GM18868 (cell line): ENCODE measurements around the gene LTK.

Experiments
- ATAC-seq: cut with Tn5 transposase; IDR thresholded peaks from one replicate; pipeline ENCODE4 v1.9.1; 2021; ENCODE audit warnings: mild to moderate bottlenecking, moderate library complexity; ENCODE audit not compliant: unreplicated experiment

LTK gene

DNA sequence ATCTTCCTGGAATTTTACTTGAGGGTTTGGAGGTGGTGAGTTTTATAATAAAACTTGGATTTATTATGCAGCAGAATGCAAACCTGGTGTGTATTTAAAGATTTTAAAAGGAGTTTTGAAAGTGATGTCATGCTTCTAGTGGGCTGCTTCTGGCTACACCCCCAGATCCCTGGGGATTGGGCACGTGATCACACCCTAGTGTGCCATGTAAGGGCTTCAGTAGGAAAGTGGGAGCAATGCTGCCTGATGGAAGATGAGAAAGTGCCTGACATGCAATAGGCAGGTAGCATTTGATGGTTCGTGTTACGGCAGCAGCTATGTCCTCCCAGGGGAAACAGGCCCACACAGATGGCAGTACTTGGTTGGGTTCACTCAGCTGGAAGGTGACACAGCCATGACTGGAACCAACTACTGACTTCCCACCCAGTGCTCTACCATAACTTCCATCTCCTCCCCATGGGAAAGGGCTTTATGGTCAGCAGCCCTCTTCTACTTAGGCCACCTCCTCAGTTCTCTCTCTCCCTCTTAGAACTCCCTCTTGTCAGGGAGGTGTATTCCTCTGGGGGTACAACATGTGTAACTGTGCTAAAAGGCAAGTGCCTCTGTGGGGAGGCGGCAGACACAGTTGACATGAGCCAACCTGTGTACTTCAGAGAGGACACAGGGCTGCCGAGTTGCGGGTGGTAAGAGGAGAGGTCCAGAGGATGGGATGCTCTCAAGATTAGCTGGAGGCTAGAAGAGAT, 14.3 kb downstream of the LTK start:
- no peak for ATAC-seq

DNA sequence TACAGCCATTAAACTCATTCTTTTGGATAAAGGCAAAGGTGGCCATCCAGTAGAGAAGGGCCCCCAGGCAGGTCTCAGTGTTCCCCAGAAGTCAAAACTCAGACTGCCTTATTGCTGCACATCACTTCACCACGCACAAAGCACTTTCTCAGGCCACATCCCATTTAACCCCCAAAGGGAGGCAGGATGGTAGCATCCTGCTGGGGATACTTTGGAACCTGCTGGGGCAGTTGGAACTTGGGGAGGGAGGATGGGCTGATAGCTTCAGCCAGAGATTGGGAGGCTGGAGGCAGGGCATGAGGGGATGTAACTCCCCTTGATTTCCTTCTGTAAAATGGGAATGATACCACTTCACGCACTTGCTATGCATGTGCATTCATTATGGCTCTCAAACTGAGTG, 15.0 kb downstream of the LTK start:
- ATAC-seq: no peak

DNA sequence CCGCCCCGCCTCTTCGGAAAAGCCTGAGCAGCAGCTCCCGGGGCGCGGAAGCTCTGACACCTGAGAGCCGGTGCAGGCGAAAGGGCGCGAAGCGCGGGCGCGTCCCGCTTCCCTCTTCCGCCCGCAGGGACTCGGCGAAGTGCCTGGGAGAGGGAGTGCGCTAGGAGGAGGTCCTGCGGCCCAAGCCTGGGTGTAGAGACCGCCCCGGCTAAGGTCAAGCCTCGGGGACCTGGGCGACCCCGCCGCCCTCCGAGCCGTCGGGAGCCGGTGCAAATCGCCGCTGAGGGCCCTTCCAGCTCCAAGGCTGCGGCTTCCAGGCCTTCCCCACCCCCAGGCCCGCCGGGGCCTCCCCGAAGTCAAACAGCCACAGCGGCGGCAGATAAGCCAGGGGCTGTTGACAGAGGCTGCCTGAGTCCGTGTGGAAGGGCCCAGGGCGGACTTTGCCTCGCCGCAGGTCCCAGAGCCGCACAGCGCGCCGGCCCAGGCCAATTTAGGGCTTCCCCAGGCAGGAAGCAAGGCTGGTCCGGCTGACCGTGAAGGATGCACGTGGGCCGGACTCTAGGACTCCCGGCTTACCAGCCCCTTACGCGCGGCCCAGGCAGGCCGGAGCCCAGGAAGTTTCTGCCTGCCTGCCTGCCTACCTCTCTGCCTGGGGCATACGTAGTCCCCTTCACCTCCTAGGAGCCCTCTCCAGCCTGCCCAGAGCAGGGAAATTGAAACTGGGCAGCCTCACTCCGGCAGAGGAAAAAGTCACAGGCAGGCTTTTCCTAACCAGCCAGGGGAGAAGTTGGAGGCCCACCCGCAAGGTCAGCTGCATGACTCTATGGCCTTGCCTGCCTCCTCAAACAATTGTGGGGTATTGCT, 17.7 kb downstream of the LTK start:
- no peak for ATAC-seq

DNA sequence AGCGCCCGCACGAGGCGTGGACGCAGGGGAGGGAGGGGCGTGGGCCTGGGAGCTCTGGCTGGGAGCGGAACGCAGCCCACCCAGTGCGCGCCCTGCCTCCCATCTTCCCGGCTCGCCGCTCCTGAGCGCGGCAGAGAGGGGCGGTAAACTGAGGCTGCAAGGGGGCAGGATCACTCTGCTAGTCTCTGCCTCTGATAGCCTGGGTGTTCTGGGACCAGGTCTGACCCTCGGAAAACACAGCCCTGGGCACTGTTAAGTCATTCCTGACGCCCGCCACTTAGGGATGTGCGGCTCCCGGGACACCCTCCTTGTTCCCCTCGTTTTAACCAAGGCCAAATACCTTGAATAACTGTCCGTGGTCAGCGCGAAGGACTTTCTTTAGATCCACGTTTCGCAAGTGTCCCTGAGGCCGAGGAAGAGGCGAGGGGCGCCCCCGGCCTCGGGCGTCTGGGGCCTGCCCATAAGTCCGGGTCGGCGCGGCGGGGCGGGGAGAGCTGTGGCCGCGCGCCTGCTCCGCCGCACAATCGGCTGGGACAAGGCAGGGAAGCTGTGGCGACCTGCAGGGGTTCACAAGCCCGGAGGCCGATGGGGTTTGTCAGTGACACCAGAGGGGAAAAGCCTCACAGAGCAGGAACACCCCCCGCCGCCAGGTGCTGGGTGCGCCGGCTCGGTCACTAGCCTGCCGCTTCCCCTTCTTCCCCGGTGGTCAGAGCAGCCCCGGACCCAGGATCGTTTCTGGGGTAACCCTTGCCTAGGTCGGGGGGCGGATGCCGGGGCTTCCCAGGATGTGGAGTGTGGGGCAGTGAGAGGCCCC, 18.5 kb downstream of the LTK start:
- ATAC-seq: no peak

DNA sequence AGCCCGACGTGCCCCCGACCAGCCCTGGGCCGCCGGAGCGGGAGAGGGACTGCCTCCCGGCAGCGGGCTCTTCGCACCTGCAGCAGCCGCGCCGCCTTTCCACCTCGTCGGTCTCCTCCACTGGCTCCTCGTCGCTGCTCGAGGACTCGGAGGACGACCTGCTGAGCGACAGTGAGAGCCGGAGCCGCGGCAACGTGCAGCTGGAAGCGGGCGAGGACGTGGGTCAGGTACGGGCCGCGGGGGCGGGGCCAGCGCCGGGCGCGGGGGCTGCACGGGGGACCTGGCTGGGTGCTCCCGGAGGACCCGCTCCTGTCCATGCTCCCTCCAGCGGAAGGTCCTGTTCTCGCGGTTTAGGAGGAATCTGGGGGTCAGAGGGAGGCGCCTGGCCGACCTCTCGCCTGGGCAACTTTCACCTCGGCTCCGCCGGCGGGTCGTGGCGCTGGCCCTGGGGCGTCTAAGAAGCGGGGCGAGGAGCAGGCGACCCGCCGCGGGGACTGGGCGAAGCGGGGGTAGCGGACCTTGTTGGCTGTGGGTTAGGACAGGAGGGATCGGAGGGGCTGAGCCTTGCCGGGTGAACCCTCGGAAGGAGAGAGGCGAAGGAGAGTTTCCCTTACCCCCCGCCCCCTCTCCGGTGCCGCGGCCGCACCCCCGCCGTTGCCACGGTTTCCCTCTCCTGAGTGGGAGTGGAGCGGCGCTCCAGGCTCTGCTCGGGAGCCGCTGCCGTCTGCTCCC, 19.3 kb downstream of the LTK start:
- ATAC-seq: peak; percentile 9

DNA sequence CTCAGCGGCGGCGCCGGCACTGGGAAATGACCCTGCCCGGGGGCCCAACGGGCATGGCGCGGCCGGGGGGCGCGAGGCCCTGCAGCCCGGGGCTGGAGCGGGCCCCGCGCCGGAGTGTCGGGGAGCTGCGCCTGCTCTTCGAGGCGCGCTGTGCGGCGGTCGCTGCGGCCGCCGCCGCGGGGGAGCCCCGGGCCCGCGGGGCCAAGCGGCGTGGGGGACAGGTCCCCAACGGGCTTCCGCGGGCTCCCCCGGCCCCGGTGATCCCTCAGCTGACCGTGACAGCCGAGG, 19.8 kb downstream of the LTK start:
- ATAC-seq: peak; percentile 25

DNA sequence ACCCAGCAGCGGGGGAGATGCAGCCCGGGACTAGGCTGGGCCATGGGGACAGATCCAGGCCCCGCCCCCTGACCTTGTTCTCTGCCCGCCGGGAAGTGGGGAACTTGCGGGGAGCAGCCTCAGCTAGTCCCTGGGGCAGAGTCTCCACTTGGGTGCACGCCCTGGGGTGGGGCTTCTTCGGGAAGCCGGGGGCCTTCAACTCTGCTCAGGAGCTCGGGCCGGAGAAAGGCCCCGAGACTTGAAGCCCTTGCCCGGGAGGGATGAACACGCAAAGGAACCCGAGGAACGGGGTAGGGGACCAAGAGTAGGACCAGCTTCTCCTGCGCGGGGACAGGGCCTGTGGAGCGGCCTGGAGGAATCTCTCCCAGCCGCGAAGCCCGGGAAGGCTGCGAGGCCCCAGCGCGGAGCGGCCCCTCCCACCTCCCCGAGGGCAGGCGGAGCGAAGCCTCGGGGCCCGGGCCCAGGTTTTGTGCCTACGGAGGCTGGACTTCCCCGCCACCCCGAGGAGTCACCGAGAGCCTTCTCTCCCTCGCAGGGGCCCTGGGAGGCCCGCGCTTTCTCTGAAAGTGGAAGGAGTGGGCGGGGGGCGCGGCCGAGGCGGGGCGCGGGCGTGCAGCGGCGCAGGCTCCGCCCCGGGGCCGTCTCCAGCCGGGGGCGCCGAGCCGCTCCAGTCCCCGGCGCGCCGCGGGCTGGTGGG, 20.3 kb downstream of the LTK start, which contains the start of gene ITPKA:
ITPKA (plus strand) TSS at position 670 of the 697 bp plus-strand sequence. CDS start 54 bp downstream, outside the sequence.
- peak; percentile 76 for ATAC-seq

DNA sequence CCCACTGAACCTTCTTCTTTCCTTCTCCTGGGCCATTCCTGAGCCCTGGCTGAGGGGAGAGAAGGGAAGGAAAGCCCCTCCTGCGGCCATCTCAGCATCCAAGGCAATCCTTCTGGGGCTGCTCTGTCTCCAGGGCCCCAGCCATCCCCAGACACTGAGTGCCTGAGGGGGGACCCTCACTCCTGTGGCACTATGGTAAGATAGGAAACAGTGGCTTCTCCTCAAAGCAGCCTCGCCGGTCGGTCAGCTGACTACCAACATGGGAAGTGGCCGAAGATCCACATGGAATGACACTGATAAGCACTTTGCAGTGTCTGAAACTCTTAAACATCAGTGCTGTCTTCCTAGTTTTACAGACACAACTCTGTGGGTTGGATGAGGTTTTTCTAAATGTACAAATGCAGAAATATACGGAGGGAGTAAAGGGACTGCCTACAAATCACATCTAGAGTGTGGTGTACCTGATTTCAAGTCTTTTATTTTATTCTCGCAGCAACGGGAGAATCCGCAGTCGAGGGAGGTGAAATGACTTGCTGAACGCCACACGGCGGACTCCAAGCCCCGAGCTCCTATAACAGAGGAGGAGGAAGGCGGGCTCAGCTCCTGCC, 20.9 kb downstream of the LTK start:
- ATAC-seq: peak; percentile 18

DNA sequence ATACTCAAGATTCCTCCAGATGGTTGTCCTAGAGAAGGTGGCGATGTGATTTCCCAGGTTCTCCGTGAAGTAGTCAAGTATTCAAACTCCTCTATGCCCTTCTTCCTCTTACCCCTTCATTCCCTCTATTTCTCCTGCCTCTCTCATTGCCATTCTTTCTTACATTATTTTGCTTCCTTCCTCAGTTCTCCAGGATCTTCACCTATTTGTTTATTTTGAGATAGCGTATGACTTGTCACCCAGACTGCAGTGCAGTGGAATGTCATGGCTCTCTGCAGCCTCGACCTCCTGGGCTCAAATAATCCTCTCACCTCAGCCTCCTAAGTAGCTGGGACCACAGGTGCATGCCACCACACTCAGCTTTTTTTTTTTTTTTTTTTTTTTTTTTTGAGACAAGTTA, 21.7 kb downstream of the LTK start:
- no peak for ATAC-seq

DNA sequence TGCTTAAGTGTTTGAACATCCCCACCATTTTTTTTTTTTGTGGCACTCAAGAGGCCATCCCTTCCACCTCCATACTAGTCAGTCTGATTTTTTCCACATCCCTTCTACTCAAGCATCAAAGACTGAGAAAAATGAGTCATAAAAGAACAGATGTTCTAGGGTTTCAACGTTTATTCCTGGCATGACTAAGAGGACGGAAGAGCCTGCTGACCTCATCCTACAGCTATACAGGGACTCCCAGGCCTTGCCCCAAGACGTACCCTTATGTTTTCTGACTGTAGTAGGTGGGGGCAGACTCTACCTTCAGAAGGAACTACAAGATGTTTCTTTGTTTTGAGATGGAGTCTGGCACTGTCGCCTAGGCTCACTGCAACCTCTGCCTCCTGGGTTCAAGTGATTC, 23.3 kb downstream of the LTK start:
- ATAC-seq: peak; percentile 43

DNA sequence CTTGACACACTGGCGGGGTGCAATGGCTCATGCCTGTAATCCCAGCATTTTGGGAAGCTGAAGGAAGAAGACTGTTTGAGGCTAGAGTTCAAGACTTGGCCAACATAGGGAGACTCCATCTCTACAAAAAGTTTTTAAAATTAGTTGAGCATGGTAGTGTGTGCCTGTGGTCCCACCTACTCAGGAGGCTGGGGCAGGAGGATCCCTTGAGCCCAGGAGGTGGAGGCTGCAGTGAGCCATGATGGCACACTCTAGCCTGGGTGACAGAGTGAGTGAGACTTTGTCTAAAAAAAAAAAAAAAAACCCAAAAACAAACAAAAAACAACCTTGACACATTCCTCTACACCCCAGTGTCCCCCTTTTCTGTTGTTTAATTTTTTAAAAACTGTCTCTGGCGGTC, 24.0 kb downstream of the LTK start:
- ATAC-seq: no peak

DNA sequence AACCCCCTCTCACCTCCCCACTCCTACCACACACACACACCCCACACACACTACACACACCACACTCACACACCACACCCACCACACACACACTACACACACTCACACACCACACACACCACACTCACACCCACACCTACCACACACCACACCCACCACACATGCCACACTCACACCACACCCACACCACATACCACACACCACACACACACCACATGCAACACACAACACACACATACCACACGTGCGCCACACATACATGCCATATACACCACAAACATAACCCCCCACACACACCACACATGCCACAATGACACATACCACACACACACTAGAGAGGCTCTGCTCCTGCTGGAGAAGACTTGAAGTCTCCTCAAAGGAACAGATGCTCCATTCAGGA, 25.8 kb downstream of the LTK start:
- ATAC-seq: no peak

DNA sequence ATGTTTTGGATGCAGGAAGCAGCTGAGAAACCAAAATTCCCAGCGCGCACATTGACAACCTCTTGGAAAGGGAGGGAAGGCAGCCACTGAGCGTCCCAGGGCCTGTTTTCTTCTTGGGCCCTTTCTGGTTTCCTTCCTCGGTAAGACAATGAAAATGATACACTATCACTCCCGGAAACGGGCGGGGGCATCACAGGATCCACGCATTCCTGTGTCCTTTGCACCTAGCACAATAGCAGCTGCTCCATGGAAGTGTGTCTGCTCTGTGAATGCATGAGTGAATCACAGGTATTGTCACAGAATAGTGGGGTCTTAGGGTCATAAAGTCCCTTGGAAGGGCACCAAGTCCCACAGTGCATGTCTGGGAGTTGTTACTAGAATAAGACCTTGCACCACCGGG, 26.2 kb downstream of the LTK start:
- ATAC-seq: no peak

DNA sequence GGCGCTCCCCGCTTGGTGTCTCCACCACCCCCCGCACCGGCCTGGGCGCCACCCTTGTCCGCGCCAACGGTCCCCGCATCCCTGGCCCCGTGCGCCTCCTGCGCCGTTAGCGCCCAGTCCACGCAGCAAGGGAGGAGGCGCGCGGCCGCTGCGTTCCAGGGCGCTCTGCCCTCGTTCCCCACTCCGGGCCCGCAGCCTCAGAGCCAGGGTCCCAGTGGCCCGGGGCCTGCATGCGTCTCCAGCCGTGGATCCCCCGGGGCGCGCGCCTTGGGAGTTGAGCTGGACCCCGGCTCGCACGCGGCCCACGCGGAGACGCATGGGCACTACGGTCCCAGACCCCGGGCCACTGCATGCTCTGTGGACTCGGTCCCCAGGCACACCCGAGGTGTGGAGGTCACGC, 27.3 kb downstream of the LTK start:
- ATAC-seq: no peak

DNA sequence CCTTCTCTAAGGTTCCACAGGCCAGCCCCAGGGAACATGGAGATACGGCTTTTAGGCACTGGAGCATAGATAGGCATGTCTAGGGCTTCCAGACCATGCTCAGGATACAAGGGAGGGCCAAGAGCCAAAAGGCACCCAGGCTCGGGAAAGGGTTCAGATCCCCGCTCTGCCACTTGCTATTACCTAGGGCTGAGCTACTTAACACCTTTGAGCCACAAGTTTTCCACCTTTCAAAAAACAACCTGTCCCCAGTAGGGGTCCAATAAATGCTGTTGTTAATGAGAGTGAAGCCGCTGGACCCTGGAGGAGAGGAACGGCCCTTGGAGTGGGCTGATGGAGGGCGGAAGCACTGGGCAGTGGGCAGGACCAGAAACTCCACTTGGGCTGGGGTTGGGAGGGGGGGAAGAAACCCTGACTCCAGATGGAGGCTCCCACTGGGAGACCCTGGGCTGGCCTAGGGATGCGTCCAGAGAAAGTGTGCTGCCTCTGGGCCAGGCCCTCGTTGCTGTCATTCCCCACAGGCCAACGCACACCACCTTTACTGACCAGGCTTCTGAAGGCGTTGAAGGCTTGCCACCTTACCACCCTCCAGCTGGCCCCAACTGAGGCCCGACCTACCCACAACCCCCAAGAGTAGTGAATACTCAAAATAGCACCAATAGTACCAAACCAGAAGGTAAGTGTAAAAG, 28.5 kb downstream of the LTK start:
- no peak for ATAC-seq

DNA sequence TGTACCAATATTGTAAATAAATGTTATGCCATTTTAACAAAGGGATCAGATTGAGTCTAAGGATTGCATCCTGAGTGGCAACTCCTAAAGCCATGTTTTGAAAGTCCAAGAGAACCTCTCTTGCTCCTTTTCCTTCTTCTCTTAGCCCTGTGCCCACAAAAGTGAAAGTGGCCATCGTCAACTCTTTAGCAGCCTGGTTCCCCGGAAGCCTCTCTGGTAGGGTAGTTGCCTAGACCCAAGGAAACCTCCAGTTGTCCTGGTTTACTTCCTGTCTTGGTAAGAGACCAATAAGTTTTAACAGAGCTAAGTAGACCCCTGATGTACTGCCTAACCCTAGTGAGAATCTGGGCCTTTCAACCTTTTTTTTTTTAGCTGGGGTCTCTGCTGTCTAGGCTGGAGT, 30.1 kb downstream of the LTK start:
- no peak for ATAC-seq

DNA sequence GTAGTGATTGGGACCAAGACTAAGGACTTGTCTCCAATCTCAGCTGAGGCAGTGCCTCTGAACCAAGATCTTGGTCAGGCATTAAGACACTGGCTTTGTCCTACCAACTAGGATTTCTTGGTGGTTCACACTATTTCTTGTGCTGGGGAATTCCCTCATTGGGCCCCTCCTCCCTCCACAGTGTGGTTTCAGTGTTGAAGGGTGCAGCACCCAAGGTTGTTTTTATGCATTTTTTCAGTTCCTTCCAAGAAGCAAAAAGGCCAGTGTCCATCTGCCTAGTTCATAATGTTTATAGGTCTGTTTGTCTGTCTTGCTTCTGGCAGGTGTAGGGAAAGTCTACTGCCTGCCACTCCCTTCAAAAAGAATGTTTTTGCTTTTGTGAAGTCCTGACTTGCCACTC, 30.5 kb downstream of the LTK start:
- ATAC-seq: peak; percentile 60

DNA sequence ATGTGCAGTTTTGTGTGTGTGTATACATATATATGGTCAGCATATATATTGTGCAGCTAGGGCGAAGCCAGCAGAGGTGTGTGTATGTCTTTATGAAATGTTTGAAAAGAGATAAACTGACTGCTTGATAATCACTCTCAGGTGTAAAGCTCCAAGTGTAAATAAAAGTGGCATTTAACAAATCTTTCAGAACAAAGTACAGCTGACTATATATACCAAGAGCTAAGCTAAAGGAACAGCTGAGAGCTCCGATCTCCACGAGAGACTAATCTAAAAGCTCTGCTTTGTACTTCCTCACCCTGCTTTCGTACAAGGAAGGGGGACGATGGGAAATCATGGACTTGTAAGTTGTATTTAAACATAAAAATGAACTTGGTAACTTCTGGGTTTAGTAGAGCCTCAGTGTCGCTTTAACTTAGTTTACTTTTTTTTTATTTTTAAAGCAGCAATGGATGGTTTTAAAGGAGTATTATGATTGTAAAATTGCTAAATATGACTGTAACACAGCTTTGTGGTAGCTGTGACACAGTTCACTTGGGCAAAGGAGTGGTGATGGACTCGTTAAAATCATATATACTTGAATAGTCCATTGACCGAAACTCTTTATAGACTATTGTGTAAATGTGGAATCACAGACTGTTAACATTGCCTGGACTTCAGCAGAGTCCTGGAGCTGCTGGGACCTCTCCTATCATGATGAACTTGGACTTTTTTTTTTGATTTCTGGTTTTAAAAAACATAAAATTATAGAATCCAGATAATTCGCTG, 31.3 kb downstream of the LTK start:
- ATAC-seq: no peak
